Esophagus muscularis mucosa (tissue), 4 donors: Measurements from ENCODE around the gene PPP1CA. TPM values are rescaled to one million over a fixed set of nuclear protein-coding genes. Genes with fewer than 3 reads are reported as not detected.

Experiments
- DNase-seq: peaks from one replicate; pipeline ENCODE4 v3.0.0-alpha.2; 2017; ENCODE audit errors: extremely low spot score
- H3K27ac ChIP-seq, 4 donors: fragments of 200-600 bp; sonication (generic); replicated peaks in 1 of 4; 1 replicate in 3 of 4; 2 replicates in 1 of 4; pipeline ENCODE4 v1.5.1; 2016 to 2019; ENCODE audit warnings: mild to moderate bottlenecking in 1 of 4
- H3K27me3 ChIP-seq, 4 donors: fragments of 200-600 bp; sonication (generic); one replicate each; pipeline versions ENCODE4 v1.5.1 to v1.6.0; 2016 to 2019
- H3K36me3 ChIP-seq, 4 donors: fragments of 200-600 bp; sonication (generic); one replicate each; pipeline ENCODE4 v1.5.1; 2016 to 2019
- H3K4me1 ChIP-seq, 4 donors: fragments of 200-600 bp; sonication (generic); one replicate each; pipeline ENCODE4 v1.5.1; 2016 to 2019
- H3K4me3 ChIP-seq, 4 donors: fragments of 200-600 bp; sonication (generic); 1 replicate in 2 of 4; 2 replicates in 2 of 4; pipeline ENCODE4 v1.5.1; 2016 to 2019; ENCODE audit warnings: mild to moderate bottlenecking in 4 of 4, moderate library complexity in 1 of 4
- H3K9me3 ChIP-seq, 4 donors: fragments of 200-600 bp; sonication (generic); 1 replicate in 3 of 4; 2 replicates in 1 of 4; pipeline ENCODE4 v1.5.1; 2016 to 2019
- EP300 ChIP-seq: sonication (generic); formaldehyde crosslinking; IDR thresholded peaks from one replicate; pipeline ENCODE4 v1.6.1; 2017; ENCODE audit warnings: antibody characterized with exemption
- POLR2A ChIP-seq: fragments of 450-650 bp; IDR thresholded peaks from one replicate; pipeline ENCODE4 v1.6.1; 2017; ENCODE audit warnings: antibody characterized with exemption, moderate library complexity, mild to moderate bottlenecking, low read depth
- POLR2AphosphoS5 ChIP-seq, 2 donors: sonication (generic); formaldehyde crosslinking; IDR thresholded peaks; one replicate each; pipeline ENCODE4 v1.6.1; 2017; ENCODE audit warnings: antibody characterized with exemption in 2 of 2
- WGBS: methylation state at CpG from one replicate; pipeline ENCODE4 v1.1.5; 2018; 5-methylcytosine and 5-hydroxymethylcytosine counted together
- intact Hi-C: fragments of 100-400 bp; cut with DNase I; formaldehyde crosslinking; loops from one replicate; pipeline ENCODE4 v1.15.1; 2023
- total RNA-seq, 4 donors: library from RNA; depleted of rRNA; stranded (reverse); fragments of >200 nt; gene quantifications; one replicate each; pipeline versions ENCODE4 v1.1.0 to v1.2.1, GENCODE V29; 2016
- TF ChIP-seq, protein P1 (sequence below), 3 experiments: fragments of 200-600 bp in 2 of 3; fragments of 450-650 bp in 1 of 3; sonication (generic) in 2 of 3; IDR thresholded peaks; one replicate each; pipeline ENCODE4 v1.5.1; 2017 to 2019; ENCODE audit warnings: antibody characterized with exemption in 3 of 3, mild to moderate bottlenecking in 2 of 3, moderate library complexity in 1 of 3

The PPP1CA gene
- total RNA-seq, 4 donors from 2014 or later = 56.9 to 87.3 (median 78.7) TPM

DNA sequence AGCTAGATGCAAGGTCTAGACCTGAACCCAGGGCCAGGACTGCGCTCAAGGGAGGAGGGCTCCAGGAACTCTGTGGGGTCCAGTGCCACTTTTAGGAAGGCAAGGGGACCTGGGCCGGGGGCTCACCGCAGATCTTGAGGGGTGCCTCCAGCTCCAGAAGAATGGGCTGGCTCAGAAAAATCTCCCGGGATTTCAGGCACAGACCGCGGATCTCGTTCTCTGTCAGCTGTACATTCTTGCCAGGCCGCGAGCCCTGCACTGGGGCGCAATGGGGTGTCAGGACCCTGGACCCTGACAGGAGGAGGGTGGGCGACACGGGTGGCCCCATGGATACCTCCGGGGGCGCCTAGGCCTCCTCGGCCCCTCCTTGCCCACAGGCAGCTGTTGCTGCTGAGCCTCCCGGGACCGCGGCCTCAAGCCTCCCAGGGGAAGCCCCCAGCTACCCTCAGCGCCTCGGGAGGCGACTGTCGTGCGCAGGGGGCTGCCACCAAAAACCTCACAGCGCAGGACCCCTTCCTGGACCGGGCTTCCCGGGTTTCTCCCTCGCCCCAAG, 640 bp downstream of the PPP1CA start:
- H3K27ac ChIP-seq = peak overlapping the region; percentile 93 to 98 (median 94)
- H3K4me3 ChIP-seq = peak overlapping the region; percentile 80 to 92 (median 88)
- WGBS = 5% methylated on average over 15 of the region's 27 CpGs
- H3K27me3 ChIP-seq = peaks cover 0 to 31% (median 0%) of the 10 kb centered on the region in 4 donors
- peaks cover 22 to 45% (median 39%) of the 10 kb centered on the region in 4 donors for H3K36me3 ChIP-seq
- H3K9me3 ChIP-seq = no peaks in the 10 kb centered on the region
- intact Hi-C loops = loop anchor here (5.0 kb wide), 2 partner anchors 66 to 106 kb away; partner anchors contain the start of genes CDK2AP2, PITPNM1 and TMEM134
- TF ChIP-seq POLR2A = no peak
- TF ChIP-seq EP300 = no peak
- TF ChIP-seq, protein P1, sequence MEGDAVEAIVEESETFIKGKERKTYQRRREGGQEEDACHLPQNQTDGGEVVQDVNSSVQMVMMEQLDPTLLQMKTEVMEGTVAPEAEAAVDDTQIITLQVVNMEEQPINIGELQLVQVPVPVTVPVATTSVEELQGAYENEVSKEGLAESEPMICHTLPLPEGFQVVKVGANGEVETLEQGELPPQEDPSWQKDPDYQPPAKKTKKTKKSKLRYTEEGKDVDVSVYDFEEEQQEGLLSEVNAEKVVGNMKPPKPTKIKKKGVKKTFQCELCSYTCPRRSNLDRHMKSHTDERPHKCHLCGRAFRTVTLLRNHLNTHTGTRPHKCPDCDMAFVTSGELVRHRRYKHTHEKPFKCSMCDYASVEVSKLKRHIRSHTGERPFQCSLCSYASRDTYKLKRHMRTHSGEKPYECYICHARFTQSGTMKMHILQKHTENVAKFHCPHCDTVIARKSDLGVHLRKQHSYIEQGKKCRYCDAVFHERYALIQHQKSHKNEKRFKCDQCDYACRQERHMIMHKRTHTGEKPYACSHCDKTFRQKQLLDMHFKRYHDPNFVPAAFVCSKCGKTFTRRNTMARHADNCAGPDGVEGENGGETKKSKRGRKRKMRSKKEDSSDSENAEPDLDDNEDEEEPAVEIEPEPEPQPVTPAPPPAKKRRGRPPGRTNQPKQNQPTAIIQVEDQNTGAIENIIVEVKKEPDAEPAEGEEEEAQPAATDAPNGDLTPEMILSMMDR (IDR thresholded peaks at IDR 0.05) = no peak
- TF ChIP-seq POLR2AphosphoS5 (IDR thresholded peaks at IDR 0.05) = no peak
- no peak for DNase-seq
- peaks cover 23 to 54% (median 45%) of the 10 kb centered on the region in 4 donors for H3K4me1 ChIP-seq

DNA sequence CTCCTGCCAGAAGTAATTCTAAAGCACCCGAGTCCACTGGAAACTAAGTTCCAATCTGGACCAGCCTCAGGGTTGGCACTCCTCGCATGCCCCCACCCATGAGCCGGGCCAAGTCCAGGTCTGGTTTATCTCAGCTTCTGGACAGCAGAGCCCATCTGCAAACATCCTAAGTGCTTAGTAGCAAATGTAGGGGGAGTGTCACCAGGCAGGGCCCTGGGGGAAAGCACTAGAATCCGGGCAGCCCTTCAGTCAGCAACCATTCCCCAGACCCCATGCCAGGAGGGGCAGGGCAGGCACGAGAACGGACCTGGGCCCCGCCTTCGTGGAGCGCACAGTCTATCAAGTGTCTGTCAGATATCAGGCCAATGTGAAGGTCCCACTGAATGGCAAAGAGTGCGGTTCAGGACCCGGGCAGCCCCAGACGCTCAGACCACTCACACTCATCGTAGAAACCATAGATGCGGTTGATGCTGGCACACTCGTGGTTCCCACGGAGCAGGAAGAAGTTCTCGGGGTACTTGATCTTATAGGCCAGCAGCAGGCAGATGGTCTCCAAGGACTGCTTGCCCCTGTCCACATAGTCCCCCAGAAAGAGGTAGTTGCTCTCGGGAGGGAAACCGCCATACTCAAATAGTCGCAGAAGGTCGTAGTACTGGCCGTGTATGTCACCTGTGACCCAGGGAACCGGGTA, 1.3 kb downstream of the PPP1CA start:
- peak overlapping the region; percentile 80 to 92 (median 88) for H3K4me3 ChIP-seq
- WGBS = 40% methylated on average over 23 of the region's 23 CpGs
- no peaks in the 10 kb centered on the region for H3K9me3 ChIP-seq
- peaks cover 0 to 24% (median 0%) of the 10 kb centered on the region in 4 donors for H3K27me3 ChIP-seq
- peaks cover 22 to 51% (median 45%) of the 10 kb centered on the region in 4 donors for H3K36me3 ChIP-seq
- DNase-seq = no peak
- intact Hi-C loops = loop anchor here (5.0 kb wide), 2 partner anchors 67 to 107 kb away; partner anchors contain the start of genes CDK2AP2, PITPNM1 and TMEM134
- no peak for TF ChIP-seq POLR2A
- peak in 1 of 2 donors; percentile 74 for TF ChIP-seq POLR2AphosphoS5 (IDR thresholded peaks at IDR 0.05)
- H3K27ac ChIP-seq = peak overlapping the region; percentile 93 to 98 (median 94)
- peaks cover 23 to 54% (median 45%) of the 10 kb centered on the region in 4 donors for H3K4me1 ChIP-seq

DNA sequence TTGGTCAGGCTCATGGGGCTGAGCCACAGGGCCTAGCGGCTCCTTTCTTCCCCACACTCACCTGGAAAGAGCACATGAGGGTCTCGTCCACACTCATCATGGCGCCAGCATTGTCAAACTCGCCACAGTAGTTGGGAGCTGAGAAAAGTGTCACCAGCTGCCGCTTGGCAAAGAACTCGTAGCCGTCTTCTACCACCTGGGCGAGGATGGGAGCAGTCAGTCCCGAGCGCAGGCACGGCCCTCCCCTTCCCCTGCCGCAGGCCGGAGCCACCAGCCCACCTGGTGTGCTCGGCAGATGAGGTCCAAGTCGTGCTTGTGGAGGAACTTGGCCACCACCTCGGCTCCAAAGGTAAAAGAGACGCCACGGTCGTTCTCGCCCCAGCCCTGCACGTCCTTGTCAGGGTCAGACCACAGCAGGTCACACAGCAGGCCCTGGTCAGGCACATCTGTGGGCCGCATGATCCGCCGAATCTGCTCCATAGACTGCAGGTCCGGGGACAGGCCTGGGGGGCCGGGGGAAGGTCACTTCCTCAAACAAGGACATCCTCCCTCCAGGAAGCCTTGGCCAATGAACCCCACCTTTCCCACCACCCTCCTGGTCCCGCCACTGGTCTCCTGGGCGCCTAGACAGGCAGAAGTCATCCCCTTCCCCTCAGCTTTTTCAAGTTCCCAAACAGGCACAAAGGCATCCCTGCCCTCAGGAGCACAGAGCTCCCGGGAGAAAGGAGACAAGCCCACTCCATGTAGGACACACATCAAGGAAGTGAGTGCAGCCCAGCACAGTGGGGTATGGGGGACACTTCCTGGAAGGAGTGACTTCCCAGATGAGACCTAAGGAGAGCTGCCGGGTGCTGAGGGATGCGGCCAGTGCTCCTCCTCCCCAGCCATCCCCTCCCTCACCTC, 2.7 kb downstream of the PPP1CA start:
- Histone ChIP-seq H3K27me3 (peaks cover 0 to 9% (median 0%) of the 10 kb centered on the region in 4 donors), H3K9me3 (no peaks in the 10 kb centered on the region), H3K4me1 (peaks cover 23 to 54% (median 45%) of the 10 kb centered on the region in 4 donors), H3K4me3 (no peak overlapping the region), H3K36me3 (peaks cover 22 to 66% (median 50%) of the 10 kb centered on the region in 4 donors), H3K27ac (peak overlapping the region in 1 of 4 donors; percentile 95)
- WGBS = 82% methylated on average over 11 of the region's 31 CpGs
- TF ChIP-seq POLR2A (no peak), POLR2AphosphoS5 (IDR thresholded peaks at IDR 0.05) (no peak)
- no peak for DNase-seq
- intact Hi-C loops = no loop called here

- TF ChIP-seq POLR2A = no peak
- H3K4me3 ChIP-seq = no peak overlapping the region
- 83% methylated on average over 22 of the region's 24 CpGs for WGBS
- no peaks in the 10 kb centered on the region for H3K9me3 ChIP-seq
- no peak for DNase-seq
- peaks cover 0 to 2% (median 0%) of the 10 kb centered on the region in 4 donors for H3K27me3 ChIP-seq
- peaks cover 23 to 52% (median 42%) of the 10 kb centered on the region in 4 donors for H3K4me1 ChIP-seq
- intact Hi-C loops = no loop called here
- H3K36me3 ChIP-seq = peaks cover 22 to 73% (median 53%) of the 10 kb centered on the region in 4 donors
- H3K27ac ChIP-seq = no peak overlapping the region
Measured at GRCh38 chr11:67397986-67398660, 3.5 kb downstream of the PPP1CA start.

DNA sequence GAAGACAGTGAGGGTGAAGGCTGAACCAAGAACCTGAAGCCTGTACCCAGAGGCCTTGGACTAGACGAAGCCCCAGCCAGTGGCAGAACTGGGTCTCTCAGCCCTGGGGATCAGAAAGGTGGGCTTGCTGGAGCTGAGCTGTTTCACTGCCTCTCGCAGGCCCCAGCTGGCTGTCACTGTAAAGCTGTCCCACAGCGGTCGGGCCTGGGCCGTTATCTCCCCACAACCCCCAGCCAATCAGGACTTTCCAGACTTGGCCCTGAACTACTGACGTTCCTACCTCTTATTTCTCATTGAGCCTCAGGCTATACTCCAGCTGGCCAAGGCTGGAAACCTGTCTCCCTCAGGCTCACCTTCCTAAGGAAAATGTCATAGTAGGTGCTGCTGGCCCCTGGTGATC, 4.1 kb downstream of the PPP1CA start:
- TF ChIP-seq POLR2AphosphoS5 (IDR thresholded peaks at IDR 0.05) (no peak), POLR2A (no peak), EP300 (no peak)
- TF ChIP-seq, protein P1 (IDR thresholded peaks at IDR 0.05) = no peak
- intact Hi-C loops = no loop called here
- DNase-seq = no peak
- peaks cover 26 to 53% (median 47%) of the 10 kb centered on the region in 4 donors for H3K4me1 ChIP-seq
- no peak overlapping the region for H3K4me3 ChIP-seq
- no peaks in the 10 kb centered on the region for H3K9me3 ChIP-seq
- 60% methylated on average over 6 of the region's 6 CpGs for WGBS
- H3K36me3 ChIP-seq = peaks cover 22 to 73% (median 53%) of the 10 kb centered on the region in 4 donors
- no peak overlapping the region for H3K27ac ChIP-seq
- H3K27me3 ChIP-seq = no peaks in the 10 kb centered on the region
